ENCODE measurements around the gene CDC6.

Gene CDC6

DNA sequence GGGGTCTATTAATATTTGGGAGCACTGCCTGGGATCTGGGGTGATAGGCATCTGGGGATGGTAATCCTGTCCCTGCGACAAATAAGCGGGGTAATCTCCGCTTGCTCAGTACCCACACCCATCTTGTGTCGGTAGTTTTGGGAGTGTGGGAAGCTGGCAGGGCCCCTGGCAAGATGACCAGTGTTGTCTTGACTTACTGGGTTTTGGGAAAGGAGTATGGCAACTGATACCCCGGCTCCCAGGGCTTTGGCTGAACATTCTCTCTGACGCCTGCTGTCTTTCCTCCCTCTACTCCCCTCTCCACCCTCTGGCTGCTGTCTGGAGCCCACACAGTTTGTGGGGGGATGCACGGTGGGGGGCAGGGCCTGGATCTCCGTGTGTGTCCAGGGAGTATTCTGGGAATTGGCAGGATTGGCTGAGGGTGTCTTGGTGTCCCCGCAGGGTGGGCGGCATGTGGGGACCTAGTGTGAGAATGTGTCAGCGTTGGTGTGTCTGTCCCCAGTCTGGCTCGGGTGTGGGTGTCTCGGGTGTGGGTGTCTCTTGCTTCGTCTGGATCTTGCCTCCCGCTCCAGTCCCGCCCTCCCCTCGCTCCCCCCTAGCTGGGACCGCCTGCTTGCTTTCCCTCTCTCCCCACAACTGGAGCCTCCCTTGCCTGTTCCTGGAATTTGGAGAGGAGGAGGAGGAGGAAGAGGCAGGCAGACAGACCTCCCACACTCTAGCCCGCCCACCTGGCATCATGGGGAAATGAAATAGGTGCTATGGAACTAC lies 33.3 kb downstream of the CDC6 start:
- Histone ChIP-seq H2AFZ (ENCODE audit: low read depth) (no peak overlapping the region), H3K4me1 (ENCODE audit: low read depth, poor library complexity, severe bottlenecking) (peaks cover 68% of the 10 kb centered on the region), H3K79me2 (ENCODE audit: insufficient read depth, low read depth) (peaks cover 86% of the 10 kb centered on the region), H3K4me3 (IDR thresholded peaks at IDR 0.05; ENCODE audit: insufficient read depth, low read depth, low read length) (peak overlapping the region; percentile 24), H3K27ac (peak overlapping the region; percentile 93), H3K36me3 (ENCODE audit: insufficient read depth) (no peaks in the 10 kb centered on the region), H3K27me3 (ENCODE audit: insufficient read depth, low read depth) (no peaks in the 10 kb centered on the region), H4K20me1 (ENCODE audit: insufficient read depth) (no peaks in the 10 kb centered on the region), H3K9ac (peak overlapping the region; percentile 83), H3K4me2 (peak overlapping the region; percentile 86)
- TF ChIP-seq, protein P1, sequence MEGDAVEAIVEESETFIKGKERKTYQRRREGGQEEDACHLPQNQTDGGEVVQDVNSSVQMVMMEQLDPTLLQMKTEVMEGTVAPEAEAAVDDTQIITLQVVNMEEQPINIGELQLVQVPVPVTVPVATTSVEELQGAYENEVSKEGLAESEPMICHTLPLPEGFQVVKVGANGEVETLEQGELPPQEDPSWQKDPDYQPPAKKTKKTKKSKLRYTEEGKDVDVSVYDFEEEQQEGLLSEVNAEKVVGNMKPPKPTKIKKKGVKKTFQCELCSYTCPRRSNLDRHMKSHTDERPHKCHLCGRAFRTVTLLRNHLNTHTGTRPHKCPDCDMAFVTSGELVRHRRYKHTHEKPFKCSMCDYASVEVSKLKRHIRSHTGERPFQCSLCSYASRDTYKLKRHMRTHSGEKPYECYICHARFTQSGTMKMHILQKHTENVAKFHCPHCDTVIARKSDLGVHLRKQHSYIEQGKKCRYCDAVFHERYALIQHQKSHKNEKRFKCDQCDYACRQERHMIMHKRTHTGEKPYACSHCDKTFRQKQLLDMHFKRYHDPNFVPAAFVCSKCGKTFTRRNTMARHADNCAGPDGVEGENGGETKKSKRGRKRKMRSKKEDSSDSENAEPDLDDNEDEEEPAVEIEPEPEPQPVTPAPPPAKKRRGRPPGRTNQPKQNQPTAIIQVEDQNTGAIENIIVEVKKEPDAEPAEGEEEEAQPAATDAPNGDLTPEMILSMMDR (conservative IDR thresholded peaks at IDR 0.05; ENCODE audit: low read depth, low read length), result no peak

DNA sequence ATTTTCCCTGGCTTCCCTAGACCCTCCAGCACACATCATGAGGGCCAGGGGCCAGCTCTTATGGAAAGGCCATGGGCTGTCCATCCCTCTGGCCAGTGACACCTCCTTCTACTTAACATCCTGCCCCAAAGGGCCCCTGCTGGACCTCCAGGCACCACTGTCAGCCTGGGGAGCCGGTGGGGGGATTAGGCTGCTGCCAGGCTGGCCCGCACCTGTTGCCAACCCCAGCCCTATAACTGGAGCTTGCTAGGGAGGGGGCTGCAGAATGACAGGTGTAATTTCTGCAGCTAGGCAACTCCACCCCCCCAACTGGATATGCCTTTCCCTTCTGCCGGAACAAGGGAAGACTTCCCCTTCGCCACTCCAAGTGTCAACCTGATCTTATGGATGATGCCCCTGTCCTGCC lies 33.8 kb downstream of the CDC6 start:
- Histone ChIP-seq H3K4me3 (IDR thresholded peaks at IDR 0.05; ENCODE audit: insufficient read depth, low read depth, low read length) (peak overlapping the region; percentile 24), H3K4me1 (ENCODE audit: low read depth, poor library complexity, severe bottlenecking) (peaks cover 68% of the 10 kb centered on the region), H3K27ac (peak overlapping the region; percentile 93)

DNA sequence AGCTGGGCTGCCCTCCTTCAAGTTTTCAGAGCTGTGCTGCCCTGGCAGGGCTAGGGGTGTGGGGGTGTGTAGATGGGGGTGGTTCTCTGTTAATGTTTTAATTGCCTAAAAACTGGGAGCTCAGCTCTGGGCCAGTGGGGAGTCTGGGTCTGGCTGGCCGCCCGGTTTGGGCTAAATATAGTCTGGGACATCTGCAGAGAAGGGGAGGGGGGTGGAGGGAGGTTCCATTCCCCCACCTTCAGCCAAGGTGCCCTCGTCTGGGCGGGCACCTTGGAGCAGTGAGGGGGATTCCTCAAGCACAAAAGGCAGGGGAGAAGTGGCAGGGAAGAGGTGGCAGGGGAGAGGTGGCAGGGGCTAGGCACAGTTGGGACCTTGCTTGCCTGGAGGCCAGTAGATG lies 34.3 kb downstream of the CDC6 start:
- TF ChIP-seq, protein P1 (conservative IDR thresholded peaks at IDR 0.05; ENCODE audit: low read depth, low read length), result no peak
- Histone ChIP-seq H3K4me1 (ENCODE audit: low read depth, poor library complexity, severe bottlenecking) (peaks cover 68% of the 10 kb centered on the region), H3K27ac (peak overlapping the region; percentile 93), H4K20me1 (ENCODE audit: insufficient read depth) (no peaks in the 10 kb centered on the region), H3K4me3 (IDR thresholded peaks at IDR 0.05; ENCODE audit: insufficient read depth, low read depth, low read length) (no peak overlapping the region), H3K9ac (peak overlapping the region; percentile 83), H3K27me3 (ENCODE audit: insufficient read depth, low read depth) (no peaks in the 10 kb centered on the region), H3K79me2 (ENCODE audit: insufficient read depth, low read depth) (peaks cover 95% of the 10 kb centered on the region), H3K4me2 (peak overlapping the region; percentile 86), H3K36me3 (ENCODE audit: insufficient read depth) (no peaks in the 10 kb centered on the region), H2AFZ (ENCODE audit: low read depth) (no peak overlapping the region)

More for the DNA sequence above, 33.8 kb downstream of the CDC6 start:
- no peaks in the 10 kb centered on the region for H3K27me3 ChIP-seq (ENCODE audit: insufficient read depth, low read depth)
- H4K20me1 ChIP-seq (ENCODE audit: insufficient read depth), result no peaks in the 10 kb centered on the region
- no peaks in the 10 kb centered on the region for H3K36me3 ChIP-seq (ENCODE audit: insufficient read depth)
- peak overlapping the region; percentile 86 for H3K4me2 ChIP-seq
- H2AFZ ChIP-seq (ENCODE audit: low read depth), result no peak overlapping the region
- H3K79me2 ChIP-seq (ENCODE audit: insufficient read depth, low read depth), result peaks cover 91% of the 10 kb centered on the region
- TF ChIP-seq, protein P1 (conservative IDR thresholded peaks at IDR 0.05; ENCODE audit: low read depth, low read length), result no peak
- H3K9ac ChIP-seq, result peak overlapping the region; percentile 83

DNA sequence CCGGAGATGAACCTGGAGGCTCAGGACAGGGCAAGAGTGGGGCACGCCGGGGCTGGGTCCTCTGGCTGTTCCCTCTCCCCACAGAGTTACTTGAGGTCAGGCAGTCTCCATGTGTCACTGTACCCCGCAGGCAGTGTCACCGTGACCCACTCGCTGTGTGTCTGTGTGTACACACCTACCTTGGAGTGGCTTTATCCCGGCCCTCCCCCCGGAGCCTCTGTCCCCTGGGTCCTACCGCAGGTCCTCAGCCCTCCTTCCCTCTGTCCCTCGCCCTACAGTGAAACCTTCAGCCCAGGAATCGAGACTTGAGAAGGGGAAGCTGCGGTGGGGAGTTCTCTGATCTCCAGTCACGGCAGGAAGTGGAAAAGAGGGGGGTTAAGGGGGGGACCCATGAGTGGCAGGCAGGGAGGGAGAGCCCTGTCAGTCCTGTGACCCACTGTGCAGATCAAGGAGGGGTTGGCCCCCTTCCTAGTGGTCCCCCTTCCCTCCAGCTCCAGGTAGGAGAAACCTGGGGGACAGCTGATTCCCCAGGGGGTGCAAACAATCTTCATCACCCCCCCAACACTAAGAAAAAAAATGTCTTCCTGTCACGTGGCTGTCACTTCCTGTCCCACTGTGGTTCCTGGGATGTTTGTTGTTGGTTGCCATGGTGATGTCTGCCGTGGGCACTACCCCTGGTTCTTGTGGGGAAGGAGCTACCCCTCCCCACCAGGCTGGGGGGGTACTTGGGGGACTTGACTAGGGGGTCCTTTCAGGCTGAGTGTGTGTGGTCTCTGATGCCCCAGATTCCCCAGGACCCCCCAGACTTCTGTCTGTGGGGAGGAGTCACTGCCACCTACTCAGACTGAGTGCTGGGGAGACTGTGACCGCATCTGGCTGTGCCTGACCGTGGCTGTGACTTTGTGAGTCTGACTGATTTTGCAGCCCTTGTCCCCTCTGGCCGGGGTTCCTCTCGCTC lies 35.0 kb downstream of the CDC6 start:
- Histone ChIP-seq H3K36me3 (ENCODE audit: insufficient read depth) (no peaks in the 10 kb centered on the region), H3K4me2 (peak overlapping the region; percentile 86), H4K20me1 (ENCODE audit: insufficient read depth) (peaks cover 2% of the 10 kb centered on the region; the same call in 1 of the 2 replicates), H3K27ac (peak overlapping the region; percentile 93), H3K27me3 (ENCODE audit: insufficient read depth, low read depth) (no peaks in the 10 kb centered on the region), H2AFZ (ENCODE audit: low read depth) (no peak overlapping the region), H3K9ac (peak overlapping the region; percentile 83), H3K4me3 (IDR thresholded peaks at IDR 0.05; ENCODE audit: insufficient read depth, low read depth, low read length) (no peak overlapping the region), H3K4me1 (ENCODE audit: low read depth, poor library complexity, severe bottlenecking) (peaks cover 68% of the 10 kb centered on the region), H3K79me2 (ENCODE audit: insufficient read depth, low read depth) (peaks cover 95% of the 10 kb centered on the region)
- TF ChIP-seq, protein P1 (conservative IDR thresholded peaks at IDR 0.05; ENCODE audit: low read depth, low read length), result no peak

All from KMS-11 (cell line).